Measurements from ENCODE around the gene SPECC1L. TPM values are rescaled to one million over a fixed set of nuclear protein-coding genes. Genes with fewer than 3 reads are reported as not detected.

The SPECC1L gene
- total RNA-seq, 4 donors from 2014 or later, result 50.4 to 125 (median 68.0) TPM

DNA sequence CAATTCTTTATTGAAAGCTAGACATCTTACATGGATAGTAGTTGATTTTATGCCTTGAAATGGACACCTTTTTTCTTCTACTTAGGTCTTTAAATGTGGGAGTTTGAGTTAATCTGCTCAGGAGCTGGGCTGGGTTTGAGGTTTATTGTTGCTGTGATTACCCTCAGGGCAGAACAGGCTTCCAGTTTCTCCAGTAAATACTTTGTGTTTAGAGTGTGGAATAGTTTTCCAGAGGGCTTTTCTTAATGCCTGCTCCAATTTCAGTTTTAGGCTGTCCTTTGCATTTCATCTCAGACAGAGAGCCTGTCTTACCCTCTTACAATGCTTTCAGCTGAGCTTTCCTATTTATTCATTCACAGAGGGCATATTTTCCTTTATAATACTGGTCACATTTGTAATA, 86.9 kb downstream of the SPECC1L start:
- no peak for DNase-seq
- in situ Hi-C loops (cut with MboI; ENCODE audit: low pct_ligation_motif_present in 1 of 4, low pct_unique_long_range_greater_than_20kb in 1 of 4, low sequenced_read_pairs in 3 of 4) (no loop called here), intact Hi-C loops (cut with DNase I; ENCODE audit: low total_unique reads) (no loop called here)
- Histone ChIP-seq H3K36me3 (peaks cover 0 to 22% (median 9%) of the 10 kb centered on the region in 4 donors), H3K27me3 (no peaks in the 10 kb centered on the region), H3K4me1 (peaks cover 0 to 39% (median 5%) of the 10 kb centered on the region in 4 donors), H3K9me3 (no peaks in the 10 kb centered on the region), H3K27ac (no peak overlapping the region), H3K4me3 (no peak overlapping the region)
- TF ChIP-seq EP300 (IDR thresholded peaks at IDR 0.05; ENCODE audit: low read depth), result no peak

DNA sequence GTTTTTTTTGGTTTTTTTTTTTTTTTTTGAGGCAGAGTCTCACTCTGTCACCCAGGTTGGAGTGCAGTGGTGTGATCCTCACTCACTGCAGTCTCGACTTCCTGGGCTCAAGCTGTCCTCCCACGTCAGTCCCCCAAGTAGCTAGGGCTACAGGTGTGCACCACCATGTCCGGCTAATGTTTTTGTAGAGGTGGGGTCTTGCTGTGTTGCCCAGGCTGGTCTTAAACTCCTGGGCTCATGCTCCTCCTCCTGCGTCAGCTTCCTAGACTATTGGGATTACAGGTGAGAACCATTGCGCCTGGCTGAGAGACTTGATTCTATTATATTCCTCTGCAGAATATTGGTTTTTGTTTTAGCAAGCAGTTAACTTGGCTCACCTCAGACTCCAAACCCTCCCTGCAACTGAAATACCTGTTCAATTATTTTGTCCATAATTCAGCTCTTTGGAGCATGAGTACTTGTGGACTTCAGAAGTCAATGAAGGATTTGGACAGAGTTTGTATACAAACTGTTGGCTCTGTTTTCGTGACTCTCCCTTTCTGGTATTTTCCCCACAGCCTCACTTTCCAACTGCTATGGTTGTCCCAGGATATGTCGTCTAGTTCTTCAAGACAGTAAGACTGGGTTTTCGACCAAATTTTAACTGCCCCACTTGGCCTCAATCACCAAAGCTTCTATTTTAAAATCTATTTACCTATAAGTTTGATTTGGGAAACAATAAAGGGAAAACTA, 87.6 kb downstream of the SPECC1L start:
- Histone ChIP-seq H3K4me1 (peaks cover 0 to 39% (median 5%) of the 10 kb centered on the region in 4 donors), H3K36me3 (peaks cover 0 to 20% (median 10%) of the 10 kb centered on the region in 4 donors), H3K27me3 (no peaks in the 10 kb centered on the region), H3K27ac (no peak overlapping the region), H3K4me3 (no peak overlapping the region), H3K9me3 (no peaks in the 10 kb centered on the region)
- 86 to 93% methylated on average over 3 to 8 of the region's 8 CpGs for WGBS, 2 donors (ENCODE audit: low coverage in 1 of 2)
- TF ChIP-seq POLR2AphosphoS5 (IDR thresholded peaks at IDR 0.05) (no peak), EP300 (IDR thresholded peaks at IDR 0.05; ENCODE audit: low read depth) (no peak), POLR2A (IDR thresholded peaks at IDR 0.05) (no peak)
- TF ChIP-seq, protein P1, sequence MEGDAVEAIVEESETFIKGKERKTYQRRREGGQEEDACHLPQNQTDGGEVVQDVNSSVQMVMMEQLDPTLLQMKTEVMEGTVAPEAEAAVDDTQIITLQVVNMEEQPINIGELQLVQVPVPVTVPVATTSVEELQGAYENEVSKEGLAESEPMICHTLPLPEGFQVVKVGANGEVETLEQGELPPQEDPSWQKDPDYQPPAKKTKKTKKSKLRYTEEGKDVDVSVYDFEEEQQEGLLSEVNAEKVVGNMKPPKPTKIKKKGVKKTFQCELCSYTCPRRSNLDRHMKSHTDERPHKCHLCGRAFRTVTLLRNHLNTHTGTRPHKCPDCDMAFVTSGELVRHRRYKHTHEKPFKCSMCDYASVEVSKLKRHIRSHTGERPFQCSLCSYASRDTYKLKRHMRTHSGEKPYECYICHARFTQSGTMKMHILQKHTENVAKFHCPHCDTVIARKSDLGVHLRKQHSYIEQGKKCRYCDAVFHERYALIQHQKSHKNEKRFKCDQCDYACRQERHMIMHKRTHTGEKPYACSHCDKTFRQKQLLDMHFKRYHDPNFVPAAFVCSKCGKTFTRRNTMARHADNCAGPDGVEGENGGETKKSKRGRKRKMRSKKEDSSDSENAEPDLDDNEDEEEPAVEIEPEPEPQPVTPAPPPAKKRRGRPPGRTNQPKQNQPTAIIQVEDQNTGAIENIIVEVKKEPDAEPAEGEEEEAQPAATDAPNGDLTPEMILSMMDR (IDR thresholded peaks at IDR 0.05), result no peak
- no peak for DNase-seq
- intact Hi-C loops (cut with DNase I; ENCODE audit: low total_unique reads), result no loop called here
- in situ Hi-C loops (cut with MboI; ENCODE audit: low pct_ligation_motif_present in 1 of 4, low pct_unique_long_range_greater_than_20kb in 1 of 4, low sequenced_read_pairs in 3 of 4), result no loop called here

DNA sequence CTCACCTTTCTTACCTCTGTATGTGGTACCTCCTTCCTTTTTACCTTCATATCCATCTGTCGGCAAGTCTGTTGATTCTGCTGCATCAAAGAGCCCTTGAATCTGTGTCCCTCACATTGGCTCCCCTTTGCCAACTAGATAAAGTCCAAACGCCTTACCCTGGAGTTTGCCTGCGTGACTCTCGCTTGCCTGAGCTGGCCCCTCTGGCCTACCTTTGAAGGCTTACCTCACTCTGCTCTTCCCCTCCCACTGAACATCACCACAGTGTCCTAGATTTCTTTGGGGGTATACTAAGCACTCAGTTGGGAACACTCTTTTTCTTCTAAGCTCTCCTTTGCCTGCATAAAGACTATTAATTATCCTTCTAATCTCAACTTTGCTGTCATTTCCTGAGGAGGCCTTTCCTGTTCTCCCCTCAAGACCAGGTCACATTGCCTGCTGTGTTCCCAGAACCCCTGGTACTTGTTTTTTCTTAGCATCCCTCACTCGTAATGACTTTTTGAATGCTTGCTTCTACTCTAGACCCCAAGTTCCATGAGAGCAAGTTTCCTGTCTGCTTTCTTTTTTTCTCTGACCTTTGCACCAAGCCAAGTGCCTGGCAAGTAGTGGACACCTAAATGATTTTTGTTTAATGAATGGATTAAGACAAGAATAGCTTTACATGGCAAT, 89.0 kb downstream of the SPECC1L start:
- Histone ChIP-seq H3K27ac (no peak overlapping the region), H3K4me3 (no peak overlapping the region), H3K4me1 (peaks cover 0 to 39% (median 5%) of the 10 kb centered on the region in 4 donors), H3K9me3 (no peaks in the 10 kb centered on the region), H3K27me3 (no peaks in the 10 kb centered on the region), H3K36me3 (peaks cover 0 to 11% (median 5%) of the 10 kb centered on the region in 4 donors)
- WGBS, 2 donors (ENCODE audit: low coverage in 1 of 2), result 86 to 96% methylated on average over 2 to 5 of the region's 5 CpGs
- in situ Hi-C loops (cut with MboI; ENCODE audit: low pct_ligation_motif_present in 1 of 4, low pct_unique_long_range_greater_than_20kb in 1 of 4, low sequenced_read_pairs in 3 of 4) (no loop called here), intact Hi-C loops (cut with DNase I; ENCODE audit: low total_unique reads) (no loop called here)
- TF ChIP-seq POLR2A (IDR thresholded peaks at IDR 0.05) (no peak), EP300 (IDR thresholded peaks at IDR 0.05; ENCODE audit: low read depth) (no peak), POLR2AphosphoS5 (IDR thresholded peaks at IDR 0.05) (no peak)
- TF ChIP-seq, protein P1 (IDR thresholded peaks at IDR 0.05), result no peak
- DNase-seq, result no peak

DNA sequence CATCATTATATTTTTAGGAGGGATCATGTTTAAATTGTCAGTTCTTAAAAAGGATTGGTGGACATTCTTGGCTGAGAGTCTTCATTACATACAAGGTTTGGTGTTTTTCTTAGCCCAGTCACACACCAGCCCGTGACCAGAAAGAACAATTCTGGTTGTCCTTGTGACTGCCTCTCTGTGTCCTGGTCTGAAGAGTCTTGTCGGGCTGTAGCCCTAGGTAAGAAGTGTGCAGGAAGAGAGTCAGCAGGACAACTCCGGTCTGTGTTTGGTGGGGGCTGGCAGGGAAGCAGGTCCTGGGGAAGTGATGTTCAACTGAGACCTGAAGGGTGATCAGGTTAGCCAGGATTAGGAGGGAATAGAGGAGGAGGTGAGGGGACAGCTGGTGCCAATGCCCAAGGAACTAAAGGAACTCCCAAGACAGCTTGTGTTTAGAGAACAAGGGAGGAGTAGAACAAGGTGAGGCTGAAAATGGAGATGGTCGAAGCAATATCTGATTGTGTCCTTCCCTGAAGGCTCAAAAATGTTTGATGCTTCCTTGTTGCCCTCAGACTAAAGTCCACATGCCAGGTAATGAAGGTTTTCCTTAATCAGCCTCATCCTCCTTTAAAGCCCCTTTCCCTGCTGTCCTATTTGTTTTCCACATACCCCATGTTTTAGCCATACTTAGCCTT, 91.5 kb downstream of the SPECC1L start:
- peaks cover 0 to 20% (median 4%) of the 10 kb centered on the region in 4 donors for H3K36me3 ChIP-seq
- WGBS, 2 donors (ENCODE audit: low coverage in 1 of 2), result 60 to 85% methylated on average over 1 to 4 of the region's 4 CpGs
- no peak for DNase-seq

More for the DNA sequence above, 91.5 kb downstream of the SPECC1L start:
- intact Hi-C loops (cut with DNase I; ENCODE audit: low total_unique reads) (no loop called here), in situ Hi-C loops (cut with MboI; ENCODE audit: low pct_ligation_motif_present in 1 of 4, low pct_unique_long_range_greater_than_20kb in 1 of 4, low sequenced_read_pairs in 3 of 4) (no loop called here)
- Histone ChIP-seq H3K27ac (peak overlapping the region in 1 of 4 donors; percentile 21), H3K27me3 (no peaks in the 10 kb centered on the region), H3K4me1 (peaks cover 0 to 38% (median 5%) of the 10 kb centered on the region in 4 donors), H3K9me3 (no peaks in the 10 kb centered on the region), H3K4me3 (no peak overlapping the region)
- TF ChIP-seq, protein P1 (IDR thresholded peaks at IDR 0.05), result no peak
